ENCODE results near the gene KLF11.

KLF11 gene

GRCh38 chr2:10032746-10033105, 10.6 kb upstream of the KLF11 start:
- no peak for DNase-seq (ENCODE audit: low spot score)
- no peak for TF ChIP-seq CTCF (IDR thresholded peaks at IDR 0.05; ENCODE audit: borderline replicate concordance, control extremely low read depth, extremely low read depth, insufficient read depth, missing control alignments)
- in situ Hi-C loops (cut with MboI; ENCODE audit: low sequenced_read_pairs, unreplicated experiment), result no loop called here

- no peak for TF ChIP-seq CTCF (IDR thresholded peaks at IDR 0.05; ENCODE audit: borderline replicate concordance, control extremely low read depth, extremely low read depth, insufficient read depth, missing control alignments)
- in situ Hi-C loops (cut with MboI; ENCODE audit: low sequenced_read_pairs, unreplicated experiment), result no loop called here
- no peak for DNase-seq (ENCODE audit: low spot score)
Measured at GRCh38 chr2:10033251-10034006, 9.9 kb upstream of the KLF11 start.

- in situ Hi-C loops (cut with MboI; ENCODE audit: low sequenced_read_pairs, unreplicated experiment), result no loop called here
- DNase-seq (ENCODE audit: low spot score), result no peak
Measured at GRCh38 chr2:10034333-10035052, 8.9 kb upstream of the KLF11 start.

GRCh38 chr2:10035053-10035422, 8.3 kb upstream of the KLF11 start:
- no peak for TF ChIP-seq CTCF (IDR thresholded peaks at IDR 0.05; ENCODE audit: borderline replicate concordance, control extremely low read depth, extremely low read depth, insufficient read depth, missing control alignments)
- in situ Hi-C loops (cut with MboI; ENCODE audit: low sequenced_read_pairs, unreplicated experiment), result no loop called here
- DNase-seq (ENCODE audit: low spot score), result no peak

More at GRCh38 chr2:10034333-10035052, 8.9 kb upstream of the KLF11 start:
- TF ChIP-seq CTCF (IDR thresholded peaks at IDR 0.05; ENCODE audit: borderline replicate concordance, control extremely low read depth, extremely low read depth, insufficient read depth, missing control alignments), result no peak

- no peak for TF ChIP-seq CTCF (IDR thresholded peaks at IDR 0.05; ENCODE audit: borderline replicate concordance, control extremely low read depth, extremely low read depth, insufficient read depth, missing control alignments)
- in situ Hi-C loops (cut with MboI; ENCODE audit: low sequenced_read_pairs, unreplicated experiment), result no loop called here
- DNase-seq (ENCODE audit: low spot score), result no peak
Measured at GRCh38 chr2:10035633-10036032, 7.7 kb upstream of the KLF11 start.

- no peak for DNase-seq (ENCODE audit: low spot score)
- TF ChIP-seq CTCF (IDR thresholded peaks at IDR 0.05; ENCODE audit: borderline replicate concordance, control extremely low read depth, extremely low read depth, insufficient read depth, missing control alignments), result no peak
- in situ Hi-C loops (cut with MboI; ENCODE audit: low sequenced_read_pairs, unreplicated experiment), result no loop called here
Measured at GRCh38 chr2:10036095-10036884, 7.1 kb upstream of the KLF11 start.

All from GM13976 (cell line).